ENCODE results near the gene CAMTA1.

The CAMTA1 gene

DNA sequence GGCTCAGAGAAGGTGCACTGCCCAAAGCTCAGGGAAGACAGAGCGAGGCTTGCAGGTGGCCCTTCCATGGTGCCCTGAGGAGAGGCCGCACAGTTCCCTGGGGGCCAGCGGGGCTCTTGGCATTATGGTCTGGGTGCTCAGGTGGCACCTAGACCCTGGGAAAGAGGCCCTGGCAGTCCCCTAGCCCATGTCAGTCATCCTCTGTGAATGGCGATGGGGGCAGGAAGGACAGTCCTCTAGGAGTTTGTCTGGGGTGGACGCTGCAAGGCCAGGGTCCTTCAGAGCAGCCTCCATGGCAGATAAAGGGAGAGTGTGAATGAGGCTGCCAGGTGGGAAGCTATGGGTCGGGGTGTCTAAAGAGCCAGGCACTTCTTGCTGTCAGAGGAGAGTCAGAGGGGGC, 640.0 kb downstream of the CAMTA1 start:
- Mint-ChIP-seq H3K9me3 (no peaks in the 10 kb centered on the region), H3K27ac (no peak overlapping the region), H3K36me3 (no peaks in the 10 kb centered on the region), H3K4me3 (no peak overlapping the region), H3K4me1 (no peaks in the 10 kb centered on the region), H3K27me3 (peaks cover 3% of the 10 kb centered on the region)

DNA sequence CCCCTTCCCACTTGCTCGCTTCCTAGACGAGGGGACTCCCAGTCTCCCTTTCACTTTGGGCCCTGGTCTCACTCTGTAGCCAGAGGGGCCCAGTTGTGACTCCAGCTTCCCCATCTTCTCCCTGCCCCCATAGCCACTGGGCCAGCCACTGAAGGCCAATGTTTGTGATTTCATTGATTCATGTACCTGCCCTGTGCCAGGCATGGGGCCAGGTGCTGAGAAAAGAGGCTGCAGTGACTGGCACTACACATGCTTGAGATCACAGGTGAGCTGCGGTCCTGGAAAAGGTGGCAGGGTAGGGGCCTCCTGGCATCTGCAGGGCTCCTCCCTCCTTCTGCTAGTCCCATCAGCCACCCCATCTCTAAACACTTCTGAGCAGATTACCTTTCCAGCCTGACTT, 640.5 kb downstream of the CAMTA1 start:
- Mint-ChIP-seq H3K4me3 (no peak overlapping the region), H3K27ac (no peak overlapping the region), H3K36me3 (no peaks in the 10 kb centered on the region), H3K9me3 (no peaks in the 10 kb centered on the region), H3K27me3 (no peaks in the 10 kb centered on the region), H3K4me1 (no peaks in the 10 kb centered on the region)

DNA sequence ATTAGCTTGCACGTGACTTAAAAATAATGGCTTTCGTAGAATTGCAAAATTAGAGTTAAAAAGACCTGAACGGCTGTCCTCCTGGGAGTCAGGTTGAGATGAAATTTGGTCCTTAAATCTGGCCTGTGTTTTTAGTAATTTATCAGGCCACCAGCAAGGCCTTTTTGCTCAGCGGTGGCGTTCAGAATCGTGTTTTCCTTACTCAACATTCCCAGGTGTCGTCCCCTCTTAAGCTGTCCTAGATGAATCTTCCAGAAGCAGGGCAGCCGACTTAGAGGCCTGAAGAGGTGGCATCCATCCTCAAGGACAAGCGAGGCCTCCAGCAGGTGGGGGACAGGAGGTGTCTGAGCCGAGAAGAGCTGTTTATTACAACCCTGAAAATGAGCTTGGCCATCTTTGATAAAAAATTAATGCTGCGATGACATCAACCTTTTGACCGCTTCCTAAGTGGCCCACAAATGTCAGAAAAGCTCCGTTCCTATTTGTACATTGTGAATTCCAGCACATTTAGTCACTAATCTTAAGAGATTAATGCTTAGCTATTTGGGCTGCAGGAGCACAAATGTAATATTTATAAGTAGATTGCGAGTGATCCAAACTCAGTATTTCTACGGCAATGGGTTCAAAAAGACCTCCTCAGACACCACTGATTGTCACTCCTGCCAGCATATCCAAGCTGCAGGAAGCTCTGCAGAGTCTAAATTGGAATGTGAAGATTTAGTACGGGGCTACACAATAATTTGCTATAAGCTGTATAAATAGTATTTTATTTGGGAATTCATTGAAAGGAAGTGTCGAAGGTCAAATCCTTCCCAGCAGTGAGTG, 641.7 kb downstream of the CAMTA1 start:
- Mint-ChIP-seq H3K4me3 (no peak overlapping the region), H3K27ac (no peak overlapping the region), H3K9me3 (no peaks in the 10 kb centered on the region), H3K36me3 (no peaks in the 10 kb centered on the region), H3K27me3 (no peaks in the 10 kb centered on the region), H3K4me1 (no peaks in the 10 kb centered on the region)

DNA sequence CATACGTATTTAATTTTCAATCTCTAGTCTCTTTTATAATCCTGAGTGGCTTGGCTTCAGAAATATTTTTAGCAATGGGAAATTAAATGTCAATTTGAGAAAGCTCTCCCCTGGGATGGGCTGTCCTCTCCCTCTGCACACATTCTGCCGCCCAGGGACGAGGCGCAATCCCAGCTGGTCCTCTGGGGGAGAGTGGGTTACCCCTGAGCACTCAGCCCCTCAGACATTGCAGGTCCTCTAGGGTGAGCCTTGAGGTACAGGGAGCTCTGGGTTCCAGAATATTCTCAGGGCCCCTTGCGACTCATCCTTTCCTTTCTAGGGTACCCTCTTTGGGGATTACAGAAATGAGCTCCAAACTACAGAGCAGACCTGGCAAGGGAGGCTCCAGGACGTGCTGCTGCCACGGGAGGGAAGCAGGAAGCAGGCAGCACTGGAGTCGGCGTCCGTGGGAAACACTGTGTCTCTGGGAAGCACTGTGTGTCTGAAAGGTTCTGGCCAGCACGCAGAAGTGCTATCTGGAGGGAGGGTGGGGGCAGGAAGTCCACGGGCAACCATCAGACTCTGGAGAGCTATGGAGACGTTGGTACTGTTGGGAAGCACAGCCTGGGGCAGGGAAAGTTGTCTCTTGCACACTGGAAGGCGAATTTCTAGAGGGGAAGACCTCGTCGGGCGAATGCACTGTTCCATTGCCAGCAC, 642.5 kb downstream of the CAMTA1 start:
- Mint-ChIP-seq H3K36me3 (no peaks in the 10 kb centered on the region), H3K27ac (no peak overlapping the region), H3K27me3 (no peaks in the 10 kb centered on the region), H3K9me3 (no peaks in the 10 kb centered on the region), H3K4me3 (no peak overlapping the region), H3K4me1 (no peaks in the 10 kb centered on the region)

DNA sequence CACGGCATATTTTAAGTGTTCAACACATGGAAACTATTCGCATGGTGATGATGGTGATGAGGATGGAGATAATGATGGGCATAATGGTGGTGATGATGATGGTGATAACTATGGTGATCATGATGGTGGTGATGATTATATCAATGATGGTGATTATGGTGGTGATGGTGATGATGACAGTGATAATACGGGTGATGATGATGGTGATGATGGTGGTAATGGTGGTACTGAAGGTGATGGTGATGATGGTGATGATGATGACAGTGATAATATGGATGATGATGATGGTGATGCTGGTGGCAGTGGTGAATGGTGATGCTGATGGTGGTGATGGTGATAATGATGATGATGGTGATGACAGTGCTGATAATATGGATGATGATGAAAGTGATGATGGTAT, 644.0 kb downstream of the CAMTA1 start:
- Mint-ChIP-seq H3K4me3 (no peak overlapping the region), H3K4me1 (no peaks in the 10 kb centered on the region), H3K27me3 (no peaks in the 10 kb centered on the region), H3K36me3 (no peaks in the 10 kb centered on the region), H3K9me3 (no peaks in the 10 kb centered on the region), H3K27ac (no peak overlapping the region)

DNA sequence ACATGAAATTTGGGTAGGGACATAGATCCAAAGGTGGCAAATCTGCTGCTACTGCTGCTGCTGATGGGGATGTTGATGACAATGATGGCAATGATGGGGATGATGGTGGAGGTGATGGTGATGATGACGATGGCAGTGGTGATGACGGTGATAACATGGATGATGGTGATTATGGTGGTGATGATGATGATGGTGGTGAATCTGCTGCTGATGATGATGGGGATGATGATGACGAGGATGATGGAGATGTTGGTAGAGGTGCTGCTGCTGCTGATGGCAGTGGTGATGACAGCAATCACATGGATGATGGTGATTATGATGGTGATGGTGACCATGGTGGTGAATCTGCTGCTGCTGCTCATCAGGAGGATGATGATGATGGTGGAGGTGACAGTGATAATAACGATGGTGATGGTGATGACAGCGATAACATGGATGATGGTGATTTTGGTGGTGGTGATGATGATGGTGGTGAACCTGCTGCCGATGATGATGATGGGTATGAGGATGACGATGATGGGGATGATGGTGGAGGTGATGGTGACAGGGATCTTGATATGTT, 644.9 kb downstream of the CAMTA1 start:
- Mint-ChIP-seq H3K4me1 (no peaks in the 10 kb centered on the region), H3K36me3 (no peaks in the 10 kb centered on the region), H3K9me3 (no peaks in the 10 kb centered on the region), H3K4me3 (no peak overlapping the region), H3K27me3 (no peaks in the 10 kb centered on the region), H3K27ac (no peak overlapping the region)

DNA sequence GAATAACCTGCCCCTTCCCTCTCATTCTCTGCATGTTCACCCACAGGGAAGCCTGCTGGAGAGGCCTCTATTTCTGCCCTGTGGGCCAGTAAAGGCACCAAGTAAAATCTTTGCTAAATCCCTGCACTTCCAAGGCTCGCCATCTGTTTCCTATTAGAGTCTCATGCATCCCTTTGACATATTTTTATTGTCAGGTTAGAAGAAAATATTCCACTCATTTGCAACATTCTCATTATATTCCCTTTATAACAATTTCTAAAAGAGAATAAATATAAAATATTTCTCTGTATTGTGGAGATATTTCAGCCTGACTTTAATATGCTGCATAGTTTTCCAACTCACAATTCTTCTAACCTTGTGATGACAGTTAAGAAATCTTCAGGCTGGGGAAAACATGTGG, 645.4 kb downstream of the CAMTA1 start:
- Mint-ChIP-seq H3K4me1 (no peaks in the 10 kb centered on the region), H3K9me3 (no peaks in the 10 kb centered on the region), H3K27me3 (no peaks in the 10 kb centered on the region), H3K36me3 (no peaks in the 10 kb centered on the region), H3K27ac (no peak overlapping the region), H3K4me3 (no peak overlapping the region)

DNA sequence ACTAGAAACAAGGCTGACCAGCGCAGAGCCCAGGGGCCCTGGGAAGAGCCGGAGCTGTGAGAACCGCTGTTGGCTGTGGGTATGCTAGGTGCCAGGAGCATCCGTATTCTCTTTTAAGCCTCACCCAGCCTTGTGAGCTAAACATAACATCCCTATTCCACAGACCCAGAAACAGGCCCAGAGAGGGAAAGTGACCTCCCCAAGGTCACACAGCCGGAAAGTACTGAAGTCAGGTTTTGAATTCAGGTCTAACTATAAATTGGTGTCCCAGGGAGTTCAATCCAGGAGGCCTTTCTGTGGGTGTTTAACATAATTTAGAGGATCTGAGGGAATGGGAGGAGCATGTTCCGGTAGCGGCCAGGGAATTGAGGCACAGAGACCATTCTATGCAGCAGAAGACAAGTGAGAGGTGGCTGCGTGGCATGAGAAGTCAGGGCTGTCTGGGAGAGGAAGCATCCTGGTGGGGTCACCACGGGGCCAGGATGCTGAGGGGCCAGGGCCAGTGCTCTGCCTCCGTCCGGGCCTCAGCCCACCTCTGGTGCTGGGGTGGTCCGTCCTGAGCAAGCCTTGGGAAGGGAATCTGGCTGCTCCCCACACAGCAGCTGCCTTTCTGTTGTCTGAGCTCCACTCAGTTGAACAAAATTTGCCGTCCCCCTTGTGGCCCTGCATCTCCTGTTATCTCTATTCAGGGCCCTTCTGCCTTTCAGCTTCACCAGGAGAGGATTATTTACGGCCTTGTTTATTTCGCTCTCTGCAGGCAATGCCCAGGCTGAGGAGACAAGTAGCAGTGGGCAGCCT, 647.0 kb downstream of the CAMTA1 start:
- Mint-ChIP-seq H3K27ac (no peak overlapping the region), H3K4me3 (no peak overlapping the region), H3K27me3 (no peaks in the 10 kb centered on the region), H3K4me1 (no peaks in the 10 kb centered on the region), H3K9me3 (no peaks in the 10 kb centered on the region), H3K36me3 (no peaks in the 10 kb centered on the region)

DNA sequence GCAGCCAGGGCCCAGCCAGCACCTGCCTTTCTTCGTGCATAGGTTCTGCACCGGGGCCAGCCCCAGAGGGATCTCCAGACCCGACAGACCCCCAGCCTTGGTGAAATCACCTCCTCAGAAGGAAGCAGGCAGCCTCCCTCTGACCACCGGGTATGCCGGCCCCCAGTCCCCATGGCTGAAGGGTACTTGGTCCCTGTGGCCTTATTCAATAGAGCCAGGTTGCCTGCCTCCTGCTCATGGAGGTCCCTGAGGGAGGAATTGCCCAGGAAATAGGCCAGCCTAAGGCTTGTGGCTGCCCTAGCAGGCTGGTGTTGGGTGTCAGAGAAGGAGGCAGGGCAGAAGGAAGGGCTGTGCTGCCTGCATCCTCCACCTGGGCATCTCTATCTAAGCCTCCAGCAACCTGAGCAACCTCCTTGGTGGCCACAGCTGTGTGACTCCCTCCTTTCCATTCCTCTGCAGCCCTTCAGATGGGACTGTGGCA, 647.7 kb downstream of the CAMTA1 start:
- Mint-ChIP-seq H3K27ac (no peak overlapping the region), H3K36me3 (no peaks in the 10 kb centered on the region), H3K4me1 (no peaks in the 10 kb centered on the region), H3K9me3 (no peaks in the 10 kb centered on the region), H3K4me3 (no peak overlapping the region), H3K27me3 (no peaks in the 10 kb centered on the region)

DNA sequence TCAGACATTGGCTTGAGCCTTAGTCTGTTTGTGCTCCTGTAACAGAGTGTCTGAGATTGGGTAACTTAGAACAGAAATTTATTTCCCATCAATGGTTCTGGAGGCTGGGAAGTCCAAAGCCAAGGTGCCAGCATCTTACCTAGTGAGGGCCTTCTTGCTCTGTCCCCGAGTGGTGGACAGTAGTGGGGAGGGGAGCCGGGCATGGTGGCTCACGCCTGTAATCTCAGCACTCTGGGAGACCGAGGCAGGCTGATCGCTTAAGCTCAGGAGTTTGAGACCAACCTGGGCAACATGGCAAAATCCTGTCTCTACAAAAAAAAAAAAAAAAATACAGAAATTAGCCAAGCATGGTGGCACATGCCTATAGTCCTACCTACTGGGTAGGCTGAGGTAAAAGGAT, 649.3 kb downstream of the CAMTA1 start:
- no peaks in the 10 kb centered on the region for H3K4me1 Mint-ChIP-seq
- no peak overlapping the region for H3K27ac Mint-ChIP-seq
- no peak overlapping the region for H3K4me3 Mint-ChIP-seq
- H3K9me3 Mint-ChIP-seq: no peaks in the 10 kb centered on the region
- no peaks in the 10 kb centered on the region for H3K36me3 Mint-ChIP-seq
- no peaks in the 10 kb centered on the region for H3K27me3 Mint-ChIP-seq

DNA sequence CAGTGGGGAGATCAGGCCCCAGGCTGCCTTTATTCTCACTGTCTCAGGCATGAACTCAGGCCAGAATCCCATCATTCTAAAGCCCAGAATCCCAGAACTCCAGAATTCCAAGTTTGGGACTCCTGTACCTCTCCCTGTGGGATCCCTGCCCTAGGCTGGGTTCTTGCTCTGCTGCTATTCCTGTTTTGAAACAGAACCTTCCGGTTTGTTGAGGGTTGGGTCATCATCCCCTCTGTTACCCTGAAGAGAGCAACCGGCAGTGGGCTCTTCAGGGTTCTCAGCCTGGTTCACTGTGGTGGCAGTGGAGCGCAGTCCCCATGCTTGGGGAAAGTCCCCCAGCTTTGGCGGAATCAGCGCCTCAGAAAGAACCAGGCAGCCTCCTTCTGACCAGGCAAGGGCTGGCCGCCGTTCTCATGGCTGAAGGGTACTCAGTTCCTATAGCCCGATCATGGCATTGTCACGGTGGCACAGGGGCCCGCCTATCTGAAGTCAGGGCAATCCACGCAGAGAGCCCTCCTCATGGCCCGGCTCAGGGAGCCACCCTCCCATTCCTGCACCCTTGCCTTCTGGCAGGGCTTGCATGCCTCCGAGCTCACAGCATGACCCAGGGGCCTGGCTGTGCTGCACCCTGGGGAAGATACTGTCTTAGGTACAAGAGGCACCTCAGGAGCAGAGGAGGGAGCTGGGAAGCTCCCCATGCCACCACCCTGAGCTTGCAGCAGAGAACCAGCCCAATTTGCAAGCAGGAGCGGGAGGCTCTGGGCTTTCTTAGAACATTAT, 650.2 kb downstream of the CAMTA1 start:
- no peaks in the 10 kb centered on the region for H3K9me3 Mint-ChIP-seq
- no peak overlapping the region for H3K4me3 Mint-ChIP-seq
- no peak overlapping the region for H3K27ac Mint-ChIP-seq
- H3K36me3 Mint-ChIP-seq: no peaks in the 10 kb centered on the region
- H3K27me3 Mint-ChIP-seq: no peaks in the 10 kb centered on the region
- no peaks in the 10 kb centered on the region for H3K4me1 Mint-ChIP-seq

DNA sequence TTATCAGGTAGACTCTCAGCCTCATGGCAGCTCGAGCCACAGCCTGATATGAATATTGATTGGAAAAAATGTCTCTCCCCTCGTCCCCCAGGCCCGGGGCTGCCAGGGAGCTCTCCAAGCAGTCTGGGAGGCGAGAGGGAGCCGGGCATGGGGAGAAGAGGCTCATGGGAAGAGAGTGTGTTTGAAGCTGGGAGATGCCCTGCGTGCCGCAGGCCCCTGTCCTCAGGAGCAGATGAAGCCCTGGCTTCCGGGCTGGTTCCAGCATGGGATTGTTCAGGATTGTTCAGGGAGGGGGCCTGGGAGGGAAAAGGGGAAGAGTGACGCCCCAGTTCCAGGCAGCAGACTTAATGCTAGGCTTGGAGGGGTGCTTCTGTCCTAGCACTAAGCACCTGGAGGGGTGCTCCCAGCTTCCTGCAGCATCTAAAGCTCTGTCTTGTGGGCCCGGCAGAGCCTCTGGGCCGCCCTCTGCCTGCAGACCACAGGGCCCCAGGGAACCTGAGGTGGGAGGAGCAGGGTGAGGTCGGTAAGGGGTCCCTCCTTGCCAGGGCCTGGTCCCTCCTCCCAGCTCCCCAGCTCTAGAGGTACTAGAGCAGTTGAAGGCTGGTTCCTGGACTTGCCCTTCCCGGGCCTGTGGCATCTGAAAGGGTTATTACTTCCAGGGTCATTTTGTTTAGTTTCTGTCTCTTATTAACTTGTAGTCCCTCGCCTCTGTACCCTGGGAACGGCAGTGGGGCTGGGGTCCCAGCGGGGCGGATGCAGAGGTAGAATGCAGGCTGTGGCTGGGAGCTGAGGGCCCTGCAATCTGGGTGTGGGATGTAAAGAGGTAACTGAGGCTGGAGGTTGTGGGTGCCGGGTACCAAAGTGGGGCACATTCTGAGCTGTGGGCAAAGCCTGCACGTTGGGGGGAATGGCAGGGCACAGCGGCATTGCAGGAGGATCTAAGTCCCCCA, 651.1 kb downstream of the CAMTA1 start:
- Mint-ChIP-seq H3K4me3 (no peak overlapping the region), H3K4me1 (no peaks in the 10 kb centered on the region)

DNA sequence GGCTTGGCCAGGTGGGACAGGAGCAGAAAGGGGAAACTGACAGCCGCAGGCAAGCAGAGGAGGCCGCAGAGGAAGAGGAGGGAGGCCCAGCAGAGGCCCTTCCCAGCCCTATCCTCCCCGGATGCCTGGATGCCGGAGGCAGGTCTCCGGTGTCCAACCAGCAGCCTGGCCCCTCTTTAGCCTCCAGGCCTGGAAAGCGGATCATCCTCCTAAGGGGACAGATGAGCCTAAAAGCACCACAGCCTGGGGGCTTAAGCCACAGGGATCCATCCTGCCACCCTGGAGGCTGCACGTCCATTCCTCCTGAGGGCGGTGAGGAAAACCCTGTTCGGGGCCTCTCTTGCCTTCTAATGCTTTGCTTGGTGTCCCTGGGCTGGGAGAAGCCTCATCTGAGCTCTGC, 651.8 kb downstream of the CAMTA1 start:
- H3K4me1 Mint-ChIP-seq: no peaks in the 10 kb centered on the region
- H3K9me3 Mint-ChIP-seq: no peaks in the 10 kb centered on the region
- no peaks in the 10 kb centered on the region for H3K36me3 Mint-ChIP-seq

More for the DNA sequence above, 651.1 kb downstream of the CAMTA1 start:
- Mint-ChIP-seq H3K36me3 (no peaks in the 10 kb centered on the region), H3K9me3 (no peaks in the 10 kb centered on the region), H3K27me3 (no peaks in the 10 kb centered on the region), H3K27ac (no peak overlapping the region)

More for the DNA sequence above, 651.8 kb downstream of the CAMTA1 start:
- H3K27ac Mint-ChIP-seq: no peak overlapping the region
- no peak overlapping the region for H3K4me3 Mint-ChIP-seq
- H3K27me3 Mint-ChIP-seq: no peaks in the 10 kb centered on the region
